Central memory CD8-positive, alpha-beta T cell (primary cell): ENCODE results near the gene ANKRD17.

Experiments used
- ATAC-seq: fragments of 150-1000 bp; cut with Tn5 transposase; replicated peaks from 2 replicates; pipeline ENCODE4 v1.10.0; 2022; ENCODE audit warnings: mild to moderate bottlenecking, moderate FRiP score, moderate number of reproducible peaks; ENCODE audit not compliant: poor library complexity, severe bottlenecking; ENCODE audit errors: extremely low read depth
- DNase-seq, 2 donors: peaks; one replicate each; pipeline ENCODE4 v3.0.0; 2021; ENCODE audit warnings: low spot score in 2 of 2
- H3K27ac Mint-ChIP-seq: one replicate; pipeline ENCODE4 v1.8.0; 2022; ENCODE audit warnings: low read depth, mild to moderate bottlenecking, moderate library complexity, mixed read lengths
- H3K27me3 Mint-ChIP-seq: one replicate; pipeline ENCODE4 v1.8.0; 2022; ENCODE audit warnings: mixed read lengths
- H3K36me3 Mint-ChIP-seq: one replicate; pipeline ENCODE4 v1.8.0; 2022; ENCODE audit warnings: mild to moderate bottlenecking, moderate library complexity, mixed read lengths; ENCODE audit not compliant: insufficient read depth
- H3K4me1 Mint-ChIP-seq: one replicate; pipeline ENCODE4 v1.8.0; 2022; ENCODE audit warnings: mixed read lengths
- H3K4me3 Mint-ChIP-seq: one replicate; pipeline ENCODE4 v1.8.0; 2022; ENCODE audit warnings: mild to moderate bottlenecking, moderate library complexity, mixed read lengths
- H3K9me3 Mint-ChIP-seq: one replicate; pipeline ENCODE4 v1.8.0; 2022; ENCODE audit warnings: mixed read lengths

Gene ANKRD17

DNA sequence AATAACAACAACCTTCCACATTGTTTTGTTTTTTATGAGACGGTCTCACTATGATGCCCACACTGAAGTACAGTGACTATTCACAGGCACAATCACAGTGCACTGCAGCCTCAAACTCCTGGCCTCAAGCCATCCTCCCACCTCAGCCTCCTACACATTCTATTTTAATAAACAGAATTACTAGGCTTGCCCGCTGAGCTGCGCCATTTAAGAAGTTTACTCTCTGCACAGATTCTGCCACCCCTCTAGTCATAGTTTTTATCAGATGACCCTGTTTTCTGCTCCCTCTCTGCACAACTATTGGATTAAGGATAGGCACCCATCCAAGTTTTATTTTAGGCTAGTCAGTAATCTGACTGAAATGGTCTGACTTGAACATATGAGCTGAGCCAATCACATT lies 177.8 kb downstream of the ANKRD17 start:
- peaks cover 4% of the 10 kb centered on the region for H3K4me1 Mint-ChIP-seq
- no peak for ATAC-seq
- no peak overlapping the region for H3K4me3 Mint-ChIP-seq
- H3K36me3 Mint-ChIP-seq, result peaks cover 39% of the 10 kb centered on the region
- H3K27me3 Mint-ChIP-seq, result no peaks in the 10 kb centered on the region
- no peak overlapping the region for H3K27ac Mint-ChIP-seq
- DNase-seq, result no peak
- H3K9me3 Mint-ChIP-seq, result no peaks in the 10 kb centered on the region

- H3K27ac Mint-ChIP-seq, result no peak overlapping the region
- no peak for DNase-seq
- no peaks in the 10 kb centered on the region for H3K27me3 Mint-ChIP-seq
- ATAC-seq, result no peak
- H3K36me3 Mint-ChIP-seq, result peaks cover 29% of the 10 kb centered on the region
- H3K9me3 Mint-ChIP-seq, result no peaks in the 10 kb centered on the region
- H3K4me3 Mint-ChIP-seq, result no peak overlapping the region
- peaks cover 1% of the 10 kb centered on the region for H3K4me1 Mint-ChIP-seq
These were observed 182.8 kb downstream of the ANKRD17 start for GRCh38 chr4:73075832-73076231.

DNA sequence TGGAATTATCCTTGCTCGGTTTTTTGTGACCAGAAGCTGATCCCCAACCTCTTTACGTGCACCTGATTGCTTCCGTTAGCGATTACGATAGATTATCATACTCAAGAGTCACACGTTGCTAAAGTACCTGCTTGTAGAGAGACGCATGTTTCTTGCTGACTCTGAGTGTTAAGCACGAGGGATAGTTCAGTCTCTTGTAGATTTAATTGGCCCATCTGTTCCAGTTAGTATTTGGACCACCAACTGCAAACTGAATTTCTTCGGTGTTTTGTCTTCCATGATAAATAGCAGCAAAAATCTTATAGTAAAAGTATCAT lies 188.6 kb downstream of the ANKRD17 start:
- Mint-ChIP-seq H3K4me1 (peaks cover 39% of the 10 kb centered on the region), H3K4me3 (peak overlapping the region; percentile 84)
- peak; percentile 16 for ATAC-seq

DNA sequence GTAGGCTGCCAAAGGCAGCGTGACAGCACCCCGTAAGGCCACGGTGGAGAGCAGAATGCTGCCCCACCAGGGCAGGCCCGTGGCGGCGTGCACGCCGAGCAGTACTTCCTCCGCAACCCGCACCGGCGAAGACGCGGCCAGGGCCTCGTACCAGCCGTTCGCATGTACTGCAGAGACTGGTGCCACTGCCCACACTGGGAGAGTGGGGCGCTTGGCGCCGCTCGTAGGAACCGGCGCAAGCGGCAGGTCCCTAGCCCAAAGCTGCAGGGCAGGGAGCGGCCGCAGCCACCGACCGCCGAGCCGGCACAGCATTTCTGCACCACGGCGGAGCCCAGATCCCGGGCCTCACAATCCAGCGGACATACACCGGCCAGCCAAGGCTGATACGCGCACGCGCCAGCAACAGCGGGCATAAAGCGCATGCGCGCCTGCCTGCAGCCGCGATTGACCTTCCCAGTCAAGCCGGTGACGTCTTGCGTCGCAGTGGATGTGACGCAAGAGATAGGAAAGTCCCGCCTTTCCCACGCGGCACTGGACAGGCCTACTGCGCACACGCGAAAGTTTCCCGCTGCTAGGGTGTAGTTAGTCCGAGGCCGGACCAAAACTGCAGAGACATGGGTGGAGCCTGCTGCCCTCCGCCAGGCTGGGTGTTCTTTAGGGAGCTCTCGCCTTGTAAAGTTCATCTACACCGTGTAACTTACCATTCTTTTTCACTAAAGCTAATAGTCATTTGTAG lies 189.1 kb downstream of the ANKRD17 start, which contains the start of gene COX18:
Gene COX18, minus strand, starts transcription at position 379 of the 736 bp plus-strand sequence. Its CDS starts 67 bp downstream, at position 312.
- Mint-ChIP-seq H3K4me3 (peak within 1 kb of the TSS; percentile 84), H3K9me3 (no peaks in the 10 kb centered on the region), H3K27ac (peak within 1 kb of the TSS; percentile 97), H3K36me3 (peaks cover 25% of the 10 kb centered on the region), H3K4me1 (peaks cover 39% of the 10 kb centered on the region), H3K27me3 (no peaks in the 10 kb centered on the region)
- ATAC-seq, result peak; percentile 81
- DNase-seq, result peak; percentile 91

More for the DNA sequence above, 188.6 kb downstream of the ANKRD17 start:
- H3K36me3 Mint-ChIP-seq, result peaks cover 24% of the 10 kb centered on the region
- no peak for DNase-seq
- no peaks in the 10 kb centered on the region for H3K27me3 Mint-ChIP-seq
- no peaks in the 10 kb centered on the region for H3K9me3 Mint-ChIP-seq
- H3K27ac Mint-ChIP-seq, result peak overlapping the region; percentile 97

DNA sequence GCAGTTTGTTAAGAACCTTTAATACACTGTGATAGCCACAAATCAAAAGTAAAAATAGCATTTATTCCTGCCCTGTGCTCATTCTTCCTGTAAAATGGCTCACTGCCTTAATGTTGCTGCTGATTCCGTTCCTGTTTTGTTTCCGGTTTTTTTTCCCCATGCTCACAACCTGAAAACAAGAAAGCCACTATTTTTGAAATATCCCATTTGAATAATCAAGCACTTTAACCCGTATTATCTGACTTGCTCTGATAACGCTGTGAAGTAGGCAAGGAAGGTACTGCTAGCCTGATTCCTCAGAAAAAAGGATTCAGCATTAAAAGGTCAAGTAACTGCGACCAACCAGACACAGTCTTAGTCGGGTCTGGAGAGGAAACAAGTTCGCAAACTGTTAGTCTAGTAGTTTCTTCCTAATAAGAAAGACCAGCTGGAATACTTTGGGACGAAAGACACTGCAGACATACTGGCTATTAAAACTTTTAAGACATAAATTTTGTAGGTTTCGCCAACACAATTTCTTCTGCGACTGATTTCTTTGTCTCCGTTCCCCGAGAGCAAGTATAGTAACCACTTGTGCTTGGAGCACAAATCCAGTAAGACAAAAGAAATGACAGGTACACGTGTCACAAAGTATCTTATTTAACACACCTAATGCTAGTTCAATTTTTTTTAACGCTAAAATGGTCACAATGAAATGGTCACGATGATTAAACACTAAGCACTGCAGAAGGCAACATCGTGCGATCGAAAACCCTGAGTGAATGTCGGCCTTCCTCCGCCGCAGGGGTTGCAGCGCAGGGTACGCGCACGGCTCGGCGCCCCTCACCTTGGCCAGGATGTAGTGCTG lies 189.9 kb downstream of the ANKRD17 start:
- H3K36me3 Mint-ChIP-seq, result peaks cover 30% of the 10 kb centered on the region
- peak overlapping the region; percentile 84 for H3K4me3 Mint-ChIP-seq
- H3K27me3 Mint-ChIP-seq, result no peaks in the 10 kb centered on the region
- ATAC-seq (no peak), DNase-seq (no peak)
- peak overlapping the region; percentile 97 for H3K27ac Mint-ChIP-seq
- H3K4me1 Mint-ChIP-seq, result peaks cover 39% of the 10 kb centered on the region
- no peaks in the 10 kb centered on the region for H3K9me3 Mint-ChIP-seq

GRCh38 chr4:73067971-73068394 lies 190.6 kb downstream of the ANKRD17 start:
- no peaks in the 10 kb centered on the region for H3K27me3 Mint-ChIP-seq
- H3K27ac Mint-ChIP-seq, result peak overlapping the region; percentile 97
- H3K9me3 Mint-ChIP-seq, result no peaks in the 10 kb centered on the region
- DNase-seq, result no peak
- peaks cover 35% of the 10 kb centered on the region for H3K36me3 Mint-ChIP-seq
- H3K4me3 Mint-ChIP-seq, result peak overlapping the region; percentile 84
- ATAC-seq, result no peak
- peaks cover 39% of the 10 kb centered on the region for H3K4me1 Mint-ChIP-seq

- H3K4me1 Mint-ChIP-seq, result peaks cover 39% of the 10 kb centered on the region
- H3K4me3 Mint-ChIP-seq, result peak overlapping the region; percentile 18
- H3K9me3 Mint-ChIP-seq, result no peaks in the 10 kb centered on the region
- ATAC-seq, result no peak
- no peaks in the 10 kb centered on the region for H3K27me3 Mint-ChIP-seq
- DNase-seq, result no peak
- H3K36me3 Mint-ChIP-seq, result peaks cover 41% of the 10 kb centered on the region
- peak overlapping the region; percentile 97 for H3K27ac Mint-ChIP-seq
These were observed 191.7 kb downstream of the ANKRD17 start for GRCh38 chr4:73066928-73067327.

GRCh38 chr4:73066445-73066844 lies 192.2 kb downstream of the ANKRD17 start:
- H3K36me3 Mint-ChIP-seq, result peaks cover 45% of the 10 kb centered on the region
- ATAC-seq (no peak), DNase-seq (no peak)
- no peaks in the 10 kb centered on the region for H3K27me3 Mint-ChIP-seq
- H3K4me3 Mint-ChIP-seq, result no peak overlapping the region
- H3K4me1 Mint-ChIP-seq, result peaks cover 39% of the 10 kb centered on the region
- peak overlapping the region; percentile 97 for H3K27ac Mint-ChIP-seq
- H3K9me3 Mint-ChIP-seq, result no peaks in the 10 kb centered on the region

DNA sequence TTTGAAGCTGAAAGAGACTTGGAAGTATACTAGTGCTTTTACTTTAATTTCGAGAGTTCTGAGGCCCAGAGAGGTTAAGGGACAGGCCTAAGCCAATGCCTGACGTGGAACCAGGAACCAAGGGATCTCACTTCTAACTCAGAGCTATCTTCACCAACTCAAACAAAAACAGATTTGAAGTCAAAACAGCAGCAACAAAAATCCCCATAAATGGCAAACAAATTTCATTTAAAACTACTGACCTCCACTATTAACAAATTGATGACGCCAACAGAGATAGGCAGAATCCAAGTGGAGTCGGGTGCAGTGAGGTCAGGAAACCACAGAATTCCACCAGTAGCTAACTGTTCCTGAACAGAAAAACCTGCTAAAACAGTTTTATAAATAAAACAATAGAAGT lies 194.1 kb downstream of the ANKRD17 start:
- peaks cover 46% of the 10 kb centered on the region for H3K36me3 Mint-ChIP-seq
- no peak overlapping the region for H3K4me3 Mint-ChIP-seq
- peaks cover 38% of the 10 kb centered on the region for H3K4me1 Mint-ChIP-seq

GRCh38 chr4:73055241-73055897 lies 203.2 kb downstream of the ANKRD17 start:
- no peak for ATAC-seq
- Mint-ChIP-seq H3K4me1 (peaks cover 5% of the 10 kb centered on the region), H3K9me3 (no peaks in the 10 kb centered on the region)

More for the DNA sequence above, 194.1 kb downstream of the ANKRD17 start:
- H3K9me3 Mint-ChIP-seq, result no peaks in the 10 kb centered on the region
- ATAC-seq (no peak), DNase-seq (no peak)
- no peaks in the 10 kb centered on the region for H3K27me3 Mint-ChIP-seq
- H3K27ac Mint-ChIP-seq, result no peak overlapping the region

GRCh38 chr4:73053974-73054480 lies 204.6 kb downstream of the ANKRD17 start:
- Mint-ChIP-seq H3K4me3 (no peak overlapping the region), H3K36me3 (peaks cover 32% of the 10 kb centered on the region), H3K27me3 (no peaks in the 10 kb centered on the region), H3K4me1 (peaks cover 5% of the 10 kb centered on the region), H3K27ac (no peak overlapping the region), H3K9me3 (no peaks in the 10 kb centered on the region)
- ATAC-seq (no peak), DNase-seq (no peak)

More at GRCh38 chr4:73055241-73055897, 203.2 kb downstream of the ANKRD17 start:
- no peak for DNase-seq
- H3K4me3 Mint-ChIP-seq, result no peak overlapping the region
- H3K27ac Mint-ChIP-seq, result no peak overlapping the region
- H3K36me3 Mint-ChIP-seq, result peaks cover 40% of the 10 kb centered on the region
- no peaks in the 10 kb centered on the region for H3K27me3 Mint-ChIP-seq

DNA sequence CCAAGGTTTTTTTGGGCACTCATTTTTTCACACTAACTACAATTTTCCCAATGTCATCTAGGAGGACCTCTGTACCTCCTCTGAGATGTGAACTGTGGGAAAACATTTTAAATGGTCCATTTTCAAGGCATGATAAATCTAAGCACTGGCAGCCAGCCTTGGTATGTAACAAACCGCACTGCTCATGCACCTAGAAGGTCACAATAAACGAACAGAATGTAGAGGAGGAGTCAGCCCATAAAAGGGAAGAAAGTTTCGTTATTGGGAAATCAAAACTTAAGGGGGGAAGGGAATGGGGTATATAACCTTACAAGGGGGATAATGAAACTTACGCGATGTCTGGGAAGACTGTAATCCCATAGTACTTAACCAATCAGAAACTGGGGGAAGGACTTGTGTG lies 205.5 kb downstream of the ANKRD17 start:
- Mint-ChIP-seq H3K27ac (no peak overlapping the region), H3K9me3 (no peaks in the 10 kb centered on the region), H3K4me3 (no peak overlapping the region), H3K4me1 (peaks cover 5% of the 10 kb centered on the region), H3K27me3 (no peaks in the 10 kb centered on the region), H3K36me3 (peaks cover 25% of the 10 kb centered on the region)
- DNase-seq (no peak), ATAC-seq (no peak)
